Mesodermal cell (in vitro differentiated cells): ENCODE results near the gene AUTS2.

Experiments
- H3K27ac ChIP-seq: 2 replicates; pipeline ENCODE4 v1.7.0; 2013; ENCODE audit warnings: mild to moderate bottlenecking, low read depth, low read length, moderate library complexity; ENCODE audit not compliant: severe bottlenecking
- H3K36me3 ChIP-seq: 2 replicates; pipeline ENCODE4 v1.7.1; 2013; ENCODE audit warnings: mild to moderate bottlenecking, low read length, moderate library complexity; ENCODE audit not compliant: control insufficient read depth, insufficient read depth
- H3K4me1 ChIP-seq: one replicate; pipeline ENCODE4 v1.7.1; 2013; ENCODE audit warnings: mild to moderate bottlenecking, low read length; ENCODE audit not compliant: insufficient read depth, control insufficient read depth, poor library complexity, severe bottlenecking
- H3K4me3 ChIP-seq: 2 replicates; pipeline ENCODE4 v1.7.0; 2013; ENCODE audit warnings: low read length, control low read depth, mild to moderate bottlenecking; ENCODE audit not compliant: insufficient read depth, poor library complexity, severe bottlenecking; ENCODE audit errors: extremely low read depth
- H3K9me3 ChIP-seq: 2 replicates; pipeline ENCODE4 v1.7.1; 2013; ENCODE audit warnings: mild to moderate bottlenecking, low read length, moderate library complexity; ENCODE audit not compliant: control insufficient read depth
- WGBS, 2 experiments: methylation state at CpG; one replicate each; pipeline ENCODE4 v1.1.5; 2013; ENCODE audit warnings: missing lambda C conversion rate in 2 of 2; ENCODE audit not compliant: insufficient coverage in 2 of 2; 5-methylcytosine and 5-hydroxymethylcytosine counted together

AUTS2 gene

GRCh38 chr7:70148997-70149396, 550.7 kb downstream of the AUTS2 start:
- Histone ChIP-seq H3K27ac (no peak overlapping the region), H3K9me3 (no peaks in the 10 kb centered on the region), H3K36me3 (no peaks in the 10 kb centered on the region), H3K4me3 (no peak overlapping the region), H3K4me1 (peaks cover 5% of the 10 kb centered on the region)
- whole genome bisulfite sequencing, 2 experiments = 83% methylated on average over 1 of the region's 1 CpG; no CpG with 5 or more reads in 1 of the 2 experiments

GRCh38 chr7:70152313-70152712, 554.0 kb downstream of the AUTS2 start:
- Histone ChIP-seq H3K4me1 (peaks cover 5% of the 10 kb centered on the region), H3K27ac (no peak overlapping the region), H3K36me3 (no peaks in the 10 kb centered on the region), H3K4me3 (no peak overlapping the region), H3K9me3 (no peaks in the 10 kb centered on the region)
- no CpG with 5 or more reads among the region's 1 CpG for WGBS, 2 experiments

GRCh38 chr7:70153933-70154332, 555.7 kb downstream of the AUTS2 start:
- H3K27ac ChIP-seq = no peak overlapping the region
- H3K36me3 ChIP-seq = no peaks in the 10 kb centered on the region
- peaks cover 5% of the 10 kb centered on the region for H3K4me1 ChIP-seq
- 86 to 100% methylated on average over 1 of the region's 1 CpG for WGBS, 2 experiments
- no peak overlapping the region for H3K4me3 ChIP-seq
- no peaks in the 10 kb centered on the region for H3K9me3 ChIP-seq

- Histone ChIP-seq H3K9me3 (no peaks in the 10 kb centered on the region), H3K4me3 (no peak overlapping the region), H3K36me3 (no peaks in the 10 kb centered on the region), H3K27ac (no peak overlapping the region), H3K4me1 (peaks cover 5% of the 10 kb centered on the region)
- 94% methylated on average over 2 of the region's 3 CpGs; no CpG with 5 or more reads in 1 of the 2 experiments for WGBS, 2 experiments
These were observed 556.4 kb downstream of the AUTS2 start for GRCh38 chr7:70154521-70155180.

GRCh38 chr7:70156057-70156456, 557.8 kb downstream of the AUTS2 start:
- Histone ChIP-seq H3K9me3 (no peaks in the 10 kb centered on the region), H3K4me1 (peaks cover 3% of the 10 kb centered on the region), H3K4me3 (no peak overlapping the region), H3K36me3 (no peaks in the 10 kb centered on the region), H3K27ac (no peak overlapping the region)
- WGBS, 2 experiments = 67 to 83% methylated on average over 1 of the region's 2 CpGs

- peaks cover 4% of the 10 kb centered on the region for H3K4me1 ChIP-seq
- H3K27ac ChIP-seq = no peak overlapping the region
- WGBS, 2 experiments = 100% methylated on average over 2 to 3 of the region's 3 CpGs
- no peaks in the 10 kb centered on the region for H3K36me3 ChIP-seq
- H3K4me3 ChIP-seq = no peak overlapping the region
- no peaks in the 10 kb centered on the region for H3K9me3 ChIP-seq
These were observed 560.8 kb downstream of the AUTS2 start for GRCh38 chr7:70159121-70159520.

- H3K4me3 ChIP-seq = no peak overlapping the region
- H3K9me3 ChIP-seq = no peaks in the 10 kb centered on the region
- no peaks in the 10 kb centered on the region for H3K36me3 ChIP-seq
- 89 to 94% methylated on average over 3 to 5 of the region's 7 CpGs for WGBS, 2 experiments
- H3K4me1 ChIP-seq = peaks cover 4% of the 10 kb centered on the region
- no peak overlapping the region for H3K27ac ChIP-seq
These were observed 567.3 kb downstream of the AUTS2 start for GRCh38 chr7:70165477-70166170.

- Histone ChIP-seq H3K4me3 (no peak overlapping the region), H3K27ac (no peak overlapping the region), H3K36me3 (no peaks in the 10 kb centered on the region), H3K4me1 (no peaks in the 10 kb centered on the region), H3K9me3 (peaks cover 5% of the 10 kb centered on the region)
- no CpG with 5 or more reads among the region's 4 CpGs for WGBS, 2 experiments
These were observed 573.2 kb downstream of the AUTS2 start for GRCh38 chr7:70171369-70171920.

GRCh38 chr7:70177166-70177565, 578.9 kb downstream of the AUTS2 start:
- peaks cover 5% of the 10 kb centered on the region for H3K9me3 ChIP-seq
- H3K4me1 ChIP-seq = no peaks in the 10 kb centered on the region
- no peak overlapping the region for H3K27ac ChIP-seq
- WGBS, 2 experiments = 83% methylated on average over 1 of the region's 3 CpGs; no CpG with 5 or more reads in 1 of the 2 experiments
- H3K36me3 ChIP-seq = no peaks in the 10 kb centered on the region
- no peak overlapping the region for H3K4me3 ChIP-seq

GRCh38 chr7:70178211-70178610, 579.9 kb downstream of the AUTS2 start:
- 83 to 88% methylated on average over 1 of the region's 2 CpGs for WGBS, 2 experiments
- Histone ChIP-seq H3K36me3 (no peaks in the 10 kb centered on the region), H3K9me3 (peaks cover 5% of the 10 kb centered on the region)

GRCh38 chr7:70178787-70179186, 580.5 kb downstream of the AUTS2 start:
- WGBS, 2 experiments = 57% methylated on average over 1 of the region's 2 CpGs; no CpG with 5 or more reads in 1 of the 2 experiments
- peaks cover 5% of the 10 kb centered on the region for H3K9me3 ChIP-seq
- H3K36me3 ChIP-seq = no peaks in the 10 kb centered on the region
- H3K27ac ChIP-seq = no peak overlapping the region
- H3K4me3 ChIP-seq = no peak overlapping the region
- no peaks in the 10 kb centered on the region for H3K4me1 ChIP-seq

More at GRCh38 chr7:70178211-70178610, 579.9 kb downstream of the AUTS2 start:
- Histone ChIP-seq H3K27ac (no peak overlapping the region), H3K4me1 (no peaks in the 10 kb centered on the region), H3K4me3 (no peak overlapping the region)
